Stimulated activated CD8-positive, alpha-beta memory T cell treated with anti-CD3 and anti-CD28 coated beads, Interleukin-7, amount 100 ng/mL, for 4 hours (primary cell): ENCODE measurements around the gene NBPF1.
"Not testable (repeated sequence)": the region's sequence is repeated elsewhere in the genome, so short reads cannot be mapped to it uniquely, and the experiment has no call there.

Experiments used
- DNase-seq, 2 donors: peaks; one replicate each; pipeline ENCODE4 v3.0.0-alpha.2; 2020; ENCODE audit warnings: low read depth in 2 of 2

NBPF1 gene

DNA sequence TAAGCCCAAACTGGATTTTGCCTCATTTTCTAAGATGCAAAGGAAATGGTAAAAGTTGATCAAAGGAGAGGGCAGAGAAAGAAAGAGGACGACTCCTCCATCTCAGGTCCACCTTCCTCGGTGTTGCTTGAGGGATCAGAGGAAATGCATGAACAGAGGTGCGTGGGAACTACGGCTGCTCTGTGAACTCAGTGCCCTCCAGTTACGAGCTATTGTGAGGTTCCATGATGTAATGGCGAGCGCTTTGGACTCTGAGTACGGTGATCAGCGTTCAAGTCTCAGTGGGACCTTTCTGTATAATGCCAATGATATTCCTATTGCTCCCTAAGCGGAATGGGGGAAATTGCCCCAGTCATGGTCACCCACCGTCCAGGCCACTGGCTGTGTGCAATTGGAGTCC, 60.1 kb downstream of the NBPF1 start:
- DNase-seq = not testable (repeated sequence)

DNA sequence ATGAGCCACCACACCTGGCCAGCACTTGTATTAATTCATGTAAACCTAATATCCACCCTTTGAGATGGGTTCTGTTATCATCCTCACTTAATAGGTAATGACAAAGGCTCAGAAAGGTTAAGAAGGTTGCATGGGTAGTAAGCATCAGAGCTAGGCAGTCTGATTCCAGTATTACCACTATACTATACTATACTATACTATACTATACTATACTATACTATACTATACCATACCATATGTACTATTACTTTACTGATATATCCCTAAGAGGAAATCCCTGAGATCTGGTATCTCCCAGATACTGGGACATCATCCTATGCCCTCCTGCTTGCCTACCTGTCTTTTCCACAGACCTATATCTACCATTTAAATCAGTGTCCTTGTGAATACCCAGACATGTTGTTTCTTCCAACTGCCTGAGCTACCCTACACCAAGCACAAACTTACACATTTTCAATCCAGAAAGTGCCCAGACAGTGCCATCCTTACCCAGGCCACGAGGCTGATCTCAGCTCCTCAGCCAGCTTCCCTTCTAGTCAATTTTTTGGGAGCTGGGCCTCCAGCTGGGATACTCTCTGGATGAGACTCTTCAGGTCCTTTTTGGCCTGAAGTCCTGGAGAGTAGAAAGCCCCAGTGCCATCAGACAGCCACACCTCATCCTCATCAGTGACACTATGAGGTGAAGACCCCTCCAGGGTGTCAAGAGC, 63.0 kb downstream of the NBPF1 start:
- DNase-seq = not testable (repeated sequence)

DNA sequence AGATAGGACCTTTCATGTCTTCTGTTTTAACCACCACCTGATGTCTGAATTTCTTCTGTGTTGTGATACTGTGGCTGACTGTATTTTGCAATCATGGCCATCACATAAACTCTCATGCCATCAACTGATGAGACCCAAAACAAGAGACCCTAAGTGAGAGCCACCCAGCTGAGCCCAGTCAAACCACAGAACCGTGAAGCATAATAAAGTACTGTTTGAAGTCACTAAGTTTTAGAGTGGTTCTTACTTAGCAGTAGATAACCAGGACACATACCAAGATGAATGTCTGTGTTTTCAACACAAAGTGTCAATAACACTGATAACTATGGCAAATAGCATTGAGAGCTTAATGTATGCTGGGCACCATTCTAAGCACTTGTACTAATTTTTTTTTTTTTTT, 63.8 kb downstream of the NBPF1 start:
- DNase-seq = not testable (repeated sequence)

DNA sequence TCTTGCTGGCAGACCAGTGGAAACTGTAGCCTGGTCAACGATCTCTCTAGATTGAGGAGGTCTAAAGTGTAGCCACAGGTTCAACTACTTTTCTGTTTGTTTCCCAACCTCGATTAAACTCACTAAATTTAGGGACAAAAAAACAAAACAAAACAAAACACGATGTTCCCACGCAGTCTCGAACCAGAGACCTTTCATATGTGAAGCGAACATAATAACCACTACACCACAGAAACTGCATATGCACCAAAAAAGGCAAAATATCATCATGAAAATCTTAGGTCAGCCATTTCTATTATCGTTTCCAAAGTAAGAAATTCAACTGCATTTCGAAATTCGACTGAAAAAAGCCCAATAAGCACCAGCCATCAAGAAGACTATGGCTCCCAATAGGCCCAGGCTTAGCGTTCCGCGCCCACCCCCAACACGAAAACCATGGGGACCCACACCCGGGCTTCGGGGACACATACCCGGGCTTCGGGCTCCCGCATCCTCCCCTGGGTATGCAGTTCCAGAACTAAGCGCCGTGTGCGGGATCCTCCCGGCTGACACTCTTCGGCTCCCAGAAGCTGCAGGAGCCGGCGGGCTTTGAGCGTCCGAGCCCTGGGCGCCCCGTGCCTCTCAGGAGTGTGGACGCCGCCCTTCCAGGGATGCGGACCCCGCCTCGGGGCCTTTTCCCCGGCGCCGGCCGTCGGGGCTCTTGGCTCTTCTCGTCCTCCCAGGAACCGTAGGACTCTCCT, 65.7 kb downstream of the NBPF1 start:
- DNase-seq = not testable (repeated sequence)

DNA sequence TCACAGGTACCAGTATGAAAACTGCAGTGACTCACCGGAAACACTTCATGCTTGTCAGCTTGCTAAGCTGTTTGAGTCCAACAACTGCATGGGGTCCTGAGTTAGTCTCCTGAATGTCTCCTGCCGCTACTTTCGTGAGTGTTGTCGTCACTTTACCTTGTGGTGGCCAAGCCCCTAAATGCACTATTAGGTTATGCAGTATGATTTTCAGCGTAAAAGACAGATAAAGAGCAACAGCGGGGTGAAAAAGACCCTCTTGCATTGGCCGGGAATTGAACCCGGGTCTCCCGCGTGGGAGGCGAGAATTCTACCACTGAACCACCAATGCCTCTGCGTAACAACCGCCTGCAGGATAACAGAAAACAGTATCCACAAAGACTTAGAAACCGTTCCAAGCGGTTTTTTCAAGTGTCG, 67.7 kb downstream of the NBPF1 start:
- not testable (repeated sequence) for DNase-seq

DNA sequence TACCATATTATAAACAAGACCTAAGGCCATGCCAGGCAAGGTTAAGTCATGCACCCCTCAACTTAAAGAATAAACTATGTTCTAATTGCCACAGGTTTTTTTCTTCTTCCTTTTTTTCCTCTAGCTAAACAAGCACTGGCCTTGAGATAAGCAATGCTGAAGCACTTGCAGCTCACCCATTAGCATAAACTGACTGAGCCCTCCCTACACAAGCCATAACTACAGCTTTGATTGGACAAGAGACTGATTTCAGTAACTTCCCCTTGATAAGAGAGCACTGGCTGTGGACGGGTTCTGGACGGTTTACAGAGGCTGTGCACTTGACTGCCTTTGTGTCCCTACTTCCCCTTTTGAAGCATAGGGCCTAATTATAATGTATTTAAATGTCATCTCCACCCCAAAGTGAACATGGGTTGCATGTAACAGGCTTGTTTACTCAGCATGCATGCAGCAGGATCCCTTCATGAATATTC, 72.9 kb downstream of the NBPF1 start:
- DNase-seq = not testable (repeated sequence)

DNA sequence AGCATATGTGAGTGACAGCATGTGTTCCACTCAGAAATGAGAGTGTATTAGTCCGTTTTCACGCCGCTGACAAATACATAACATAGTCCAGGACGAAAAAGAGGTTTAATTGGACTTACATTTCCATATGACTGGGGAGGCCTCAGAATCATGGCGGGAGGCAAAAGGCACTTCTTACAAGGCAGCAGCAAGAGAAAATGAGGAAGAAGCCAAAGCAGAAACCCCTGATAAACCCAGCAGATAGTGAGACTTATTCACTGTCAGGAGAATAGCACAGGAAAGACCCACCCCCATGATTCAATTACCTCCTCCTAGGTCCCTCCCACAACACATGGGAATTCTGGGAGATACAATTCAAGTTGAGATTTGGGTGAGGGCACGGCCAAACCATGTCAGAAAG, 75.8 kb downstream of the NBPF1 start:
- not testable (repeated sequence) for DNase-seq

DNA sequence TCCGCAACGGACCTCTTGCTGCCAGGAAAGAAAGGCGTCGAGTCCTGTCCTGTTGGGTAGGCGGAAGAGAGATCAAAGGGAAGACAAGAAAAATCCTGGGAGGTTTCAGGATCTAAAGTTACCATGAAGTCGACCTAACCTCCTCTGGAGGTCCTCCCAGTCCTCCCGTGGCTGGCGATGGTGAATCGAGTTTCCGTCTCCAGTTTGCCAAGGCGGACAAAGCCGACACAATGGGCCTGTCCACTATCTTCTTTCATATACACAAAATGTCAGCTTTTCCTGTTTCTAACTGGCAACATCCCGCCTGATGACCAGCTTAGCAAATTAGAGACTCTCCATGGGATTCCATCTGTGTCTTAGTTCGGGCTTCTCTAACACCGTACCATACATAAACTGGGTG, 76.6 kb downstream of the NBPF1 start:
- DNase-seq = not testable (repeated sequence)

DNA sequence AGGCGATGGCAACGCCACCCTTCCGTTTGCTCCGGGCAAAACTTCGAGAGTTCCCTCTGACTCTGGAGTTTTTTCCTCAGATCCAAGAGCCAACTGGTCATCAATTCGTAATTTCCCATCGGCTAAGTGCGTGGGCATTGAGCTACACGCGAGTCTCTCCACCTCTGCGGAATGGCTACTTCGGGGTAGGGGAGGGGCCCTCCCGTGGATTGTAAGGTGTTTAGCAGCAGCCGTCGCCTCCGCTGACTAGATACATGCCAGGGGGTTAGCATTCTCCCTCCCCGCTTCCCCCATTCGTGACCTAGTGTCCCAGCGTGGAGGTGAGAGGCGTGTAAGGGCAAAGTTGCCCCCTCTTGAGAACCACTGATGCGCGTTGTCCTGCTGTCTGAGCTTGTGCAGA, 77.5 kb downstream of the NBPF1 start:
- DNase-seq = not testable (repeated sequence)

DNA sequence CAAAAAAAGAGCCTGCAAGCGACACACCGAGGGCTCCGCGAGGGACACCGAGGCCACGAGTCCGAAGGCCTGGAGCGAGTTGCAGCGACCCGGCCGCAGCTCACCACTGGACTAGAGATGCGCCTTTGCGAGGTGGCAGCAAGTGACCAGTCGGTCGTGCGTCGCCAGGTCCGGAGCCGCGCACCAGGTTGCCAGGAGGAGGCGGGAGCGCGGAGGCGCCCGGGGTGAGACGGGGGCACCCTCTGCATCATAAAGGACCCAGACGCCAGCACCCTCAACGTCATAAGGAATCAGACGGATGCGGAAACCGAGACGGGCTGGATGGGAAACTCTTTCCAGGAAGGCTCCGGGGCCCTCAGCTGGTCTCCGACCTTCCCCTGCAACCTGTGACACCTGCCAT, 77.9 kb downstream of the NBPF1 start:
- DNase-seq = not testable (repeated sequence)

DNA sequence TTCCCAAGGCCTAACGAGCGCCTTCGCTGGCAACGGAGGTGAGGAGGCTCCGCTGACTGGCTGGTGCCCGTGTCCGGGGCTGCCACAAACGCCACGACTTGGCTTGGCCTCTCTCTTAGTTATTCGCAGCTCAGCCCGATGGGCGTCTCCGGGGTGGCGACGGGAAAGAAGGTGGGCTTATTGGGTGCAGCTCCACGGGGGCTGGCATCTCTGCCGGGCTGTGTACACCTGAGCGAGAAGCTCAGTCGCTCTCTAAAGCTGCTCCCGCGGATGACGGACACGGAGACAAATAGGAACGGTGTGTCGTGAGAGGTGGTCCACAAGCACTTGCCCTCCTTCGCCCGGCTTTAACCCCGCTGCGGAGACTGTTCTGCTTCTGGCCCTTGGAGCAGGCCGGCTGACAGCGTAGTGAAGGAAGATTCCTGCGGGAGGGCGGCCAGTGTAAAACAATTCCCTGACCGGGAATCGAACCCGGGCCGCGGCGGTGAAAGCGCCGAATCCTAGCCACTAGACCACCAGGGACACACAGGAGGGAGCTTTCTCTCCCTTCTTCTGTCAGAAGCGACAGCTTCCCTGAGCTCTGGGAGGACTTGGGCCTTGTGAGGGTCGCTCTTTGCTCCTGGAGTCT, 78.4 kb downstream of the NBPF1 start:
- DNase-seq = peak in 1 of 2 donors; percentile 7

DNA sequence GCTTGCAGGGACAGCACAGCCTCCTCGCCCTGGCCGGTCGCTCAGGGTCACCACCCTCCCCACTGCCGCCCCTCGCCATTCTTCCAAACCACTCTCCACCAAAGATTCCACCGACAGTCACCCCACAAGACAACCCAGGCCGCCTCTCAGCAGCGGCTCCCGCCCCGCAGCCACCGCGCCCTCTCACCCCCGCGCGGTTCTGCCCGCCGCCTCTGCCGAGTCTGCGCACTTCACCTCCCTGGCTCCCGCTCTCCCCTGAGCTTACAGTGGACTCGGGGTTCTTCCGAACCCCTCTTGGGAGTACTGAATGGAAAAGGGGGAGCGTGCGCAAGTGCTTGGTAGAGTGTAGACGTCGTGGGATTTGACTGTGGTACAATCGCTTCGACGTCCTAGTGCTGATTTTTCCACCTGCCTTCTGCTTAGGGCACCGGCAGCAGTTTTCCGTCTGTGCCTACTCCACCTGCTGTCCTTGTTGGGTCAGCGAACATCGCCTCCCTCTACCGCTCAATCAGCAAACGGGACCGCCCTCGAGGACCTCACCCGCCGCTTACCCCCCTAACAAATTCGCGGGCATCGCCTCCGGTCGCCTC, 79.0 kb downstream of the NBPF1 start:
- DNase-seq = not testable (repeated sequence)

DNA sequence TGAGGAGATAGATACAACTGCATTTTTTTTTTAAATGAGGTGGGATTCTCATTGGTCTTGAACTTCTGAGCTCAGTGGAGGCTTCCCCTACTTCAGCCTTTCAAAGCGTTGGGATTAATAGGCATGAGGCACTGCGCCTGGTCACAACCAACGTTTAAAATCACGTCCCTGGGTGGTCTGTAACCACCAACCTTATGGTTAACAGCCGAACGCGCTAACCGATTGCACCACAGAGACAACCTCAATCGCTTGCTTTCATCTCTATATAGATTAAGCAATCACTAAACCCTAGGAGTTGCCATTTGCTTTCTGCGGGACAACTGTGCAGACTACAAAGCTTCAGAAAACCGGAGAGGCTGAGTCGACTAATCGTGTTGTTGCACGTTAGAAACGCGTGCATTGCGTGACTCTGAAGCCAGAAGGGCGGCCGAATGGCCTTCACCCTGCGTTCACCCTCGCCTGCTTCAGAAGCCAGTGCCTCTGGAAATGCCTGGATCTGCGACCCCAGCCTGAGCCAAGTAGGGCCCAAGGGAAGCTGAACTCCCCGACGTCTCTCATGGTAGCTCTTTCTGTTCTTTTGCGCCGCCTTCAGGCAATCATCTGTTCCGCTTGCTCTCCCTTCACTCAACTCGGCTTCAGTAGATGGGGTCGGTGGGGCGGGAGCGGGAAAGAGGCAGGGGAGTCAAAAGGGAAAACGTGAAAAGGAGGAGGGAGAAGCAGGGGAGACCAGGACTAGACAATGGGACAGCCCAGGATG, 81.0 kb downstream of the NBPF1 start:
- not testable (repeated sequence) for DNase-seq

DNA sequence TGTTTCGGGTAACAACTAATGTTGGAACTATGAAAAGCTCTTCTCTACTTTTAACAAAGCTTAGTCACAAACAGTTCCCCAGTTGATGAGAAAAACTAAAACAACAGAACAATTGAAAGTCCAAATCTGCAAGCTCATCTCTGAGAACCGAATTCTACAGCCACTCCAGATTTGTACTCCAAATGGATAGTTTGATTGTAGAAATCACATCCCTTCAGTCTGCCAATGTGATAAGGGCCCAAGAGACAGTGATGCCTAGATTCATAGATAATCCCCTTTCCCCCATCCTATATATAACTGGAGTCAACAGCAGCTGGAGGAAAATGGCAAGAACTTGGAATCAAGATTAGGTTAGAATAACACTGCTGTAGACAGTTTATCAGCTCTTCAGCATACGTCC, 85.0 kb downstream of the NBPF1 start:
- not testable (repeated sequence) for DNase-seq

DNA sequence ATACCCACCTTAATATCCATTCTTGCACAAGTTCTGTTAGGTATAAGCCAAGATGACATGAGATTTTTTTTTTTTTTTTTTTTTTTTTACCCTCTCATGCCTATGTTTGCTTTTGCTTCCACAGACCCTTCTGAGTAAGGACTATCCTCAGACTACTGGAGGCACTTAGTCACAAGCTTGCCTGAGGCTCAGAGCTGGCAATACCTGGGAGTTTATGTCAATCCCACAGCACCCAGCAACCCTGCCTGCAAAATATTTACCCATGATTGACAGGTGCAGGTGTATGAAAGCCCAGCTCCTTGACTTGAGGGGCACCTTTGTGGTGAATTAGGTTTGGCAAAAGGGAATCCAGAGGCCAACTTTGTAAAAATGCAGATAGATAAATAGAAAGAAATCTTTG, 87.6 kb downstream of the NBPF1 start:
- not testable (repeated sequence) for DNase-seq

DNA sequence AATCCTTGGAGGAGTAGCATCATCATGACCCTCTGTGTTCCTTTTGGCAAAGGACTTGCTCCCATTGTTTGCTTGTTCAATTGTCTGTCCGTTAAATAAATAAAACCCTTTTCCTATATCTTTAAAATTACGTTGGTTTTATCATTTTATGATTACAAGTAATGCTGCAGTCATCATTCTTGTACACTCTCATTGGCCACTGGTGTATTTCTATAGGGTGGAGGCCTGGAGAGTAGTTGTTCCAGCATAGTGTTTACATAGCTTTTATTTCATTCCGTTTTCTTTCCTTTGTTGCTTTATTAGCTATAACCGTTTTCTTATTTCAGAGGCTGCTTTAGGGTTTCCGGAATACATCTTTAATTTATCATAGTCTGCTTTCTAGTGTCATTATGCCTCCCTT, 91.7 kb downstream of the NBPF1 start:
- not testable (repeated sequence) for DNase-seq

DNA sequence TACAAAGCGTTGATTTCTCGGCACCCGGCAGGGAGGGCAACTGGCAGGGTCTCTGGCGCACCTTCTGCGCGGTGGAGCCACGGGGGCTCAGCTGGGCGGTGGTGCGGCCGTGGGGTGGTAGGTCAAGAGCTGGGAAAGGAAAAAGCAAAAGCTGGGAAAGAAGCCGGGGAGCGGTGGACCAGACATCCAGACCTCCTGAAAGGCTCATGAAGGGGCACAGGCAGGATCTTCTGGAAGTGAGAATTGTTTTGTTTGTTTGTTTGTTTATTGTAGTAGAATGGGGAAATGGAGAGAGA, 92.1 kb downstream of the NBPF1 start:
- no peak for DNase-seq

DNA sequence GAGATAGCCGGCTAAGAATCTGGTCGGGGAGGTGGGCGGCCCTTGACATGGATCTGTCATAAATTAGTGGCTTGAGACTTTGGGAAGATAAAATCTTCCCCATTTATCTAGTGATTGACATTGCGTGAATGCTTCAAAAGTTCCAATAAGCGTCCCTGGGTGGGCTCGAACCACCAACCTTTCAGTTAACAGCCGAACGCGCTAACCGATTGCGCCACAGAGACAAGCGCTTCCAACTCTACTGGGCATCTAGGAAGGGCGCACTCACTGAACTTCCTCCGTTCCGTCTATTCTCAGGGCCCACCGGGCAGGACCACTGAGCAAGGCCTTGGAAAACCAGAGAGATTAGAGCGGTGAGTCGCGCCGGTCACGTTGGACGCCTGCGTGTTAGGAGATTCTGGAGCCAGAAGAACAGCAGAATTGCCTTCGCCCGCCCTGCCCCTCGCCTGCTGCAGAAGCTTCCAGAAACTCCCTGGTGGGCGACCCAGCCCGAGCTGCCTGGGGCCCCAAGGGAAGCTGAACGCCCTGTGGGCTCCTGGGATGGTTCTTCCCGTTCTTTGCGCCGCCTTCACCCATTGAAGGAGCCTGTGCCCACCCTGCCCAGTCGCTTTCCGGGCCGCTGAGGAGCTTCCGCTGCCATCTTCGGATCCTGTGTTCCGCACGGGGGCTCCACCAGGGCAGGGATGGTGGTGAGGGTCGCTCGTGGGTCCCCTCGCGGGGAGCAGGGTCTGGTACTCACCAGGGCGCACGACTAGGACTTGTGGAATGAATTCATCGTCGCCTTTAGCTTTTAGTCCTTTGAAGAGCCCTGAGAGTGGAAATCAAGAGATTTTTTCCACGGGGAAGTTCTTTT, 92.7 kb downstream of the NBPF1 start:
- not testable (repeated sequence) for DNase-seq

DNA sequence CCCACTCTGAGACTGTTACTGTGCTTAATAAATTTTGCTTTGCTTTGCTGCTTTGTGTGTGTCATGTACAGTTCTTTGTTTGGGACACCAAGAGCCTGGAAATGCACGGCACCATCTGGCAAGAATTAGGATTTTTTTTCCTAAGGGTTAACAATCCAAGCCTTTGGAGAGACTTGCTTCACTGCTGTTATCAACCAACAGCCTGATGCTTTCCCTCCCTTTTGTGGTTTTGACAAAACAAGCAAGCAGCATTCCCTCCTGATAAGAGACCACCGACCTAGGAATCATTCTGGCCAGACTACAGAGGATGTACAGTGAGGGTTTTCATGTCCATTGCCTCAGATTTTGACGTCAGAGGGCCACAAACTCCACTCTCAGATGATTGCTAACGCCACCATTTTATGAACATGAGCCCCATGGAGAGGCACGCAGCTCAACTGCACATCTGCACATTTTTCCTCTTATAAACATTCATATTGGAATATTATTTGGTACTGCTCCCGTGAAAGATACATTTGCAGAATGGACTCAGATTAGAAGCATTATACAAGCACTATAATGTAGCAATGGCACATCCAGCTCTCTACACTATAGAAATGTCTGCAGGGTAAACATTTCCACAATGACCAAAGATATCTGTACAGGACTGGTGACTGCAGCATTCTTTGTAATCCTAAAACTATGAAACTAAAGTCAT, 94.0 kb downstream of the NBPF1 start:
- DNase-seq = not testable (repeated sequence)

DNA sequence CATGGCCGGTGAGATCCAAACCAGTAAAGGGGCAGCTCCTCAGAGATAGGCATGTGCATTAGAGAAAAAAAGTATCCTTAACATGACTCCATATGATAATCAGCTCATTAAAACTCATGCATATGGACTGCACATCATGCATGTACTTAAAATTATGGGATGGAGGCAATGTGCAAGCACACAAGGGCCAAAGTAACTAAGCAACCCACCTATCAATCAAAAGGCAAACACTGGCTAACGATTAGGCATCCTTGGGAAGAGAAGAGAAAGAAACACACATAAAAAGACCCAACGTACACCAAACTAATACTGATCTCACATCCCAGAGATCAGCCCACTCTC, 94.5 kb downstream of the NBPF1 start:
- not testable (repeated sequence) for DNase-seq
